PC-3 (cell line): Measurements from ENCODE around the gene GABRG3.

Source experiments
- CTCF ChIP-seq: fragments of 300-600 bp; sonication (generic); conservative IDR thresholded peaks from 2 replicates; pipeline ENCODE4 v1.5.1; 2017; ENCODE audit warnings: antibody characterized with exemption, low read depth, mild to moderate bottlenecking, low read length
- EZH2 ChIP-seq: fragments of 300-600 bp; sonication (generic); IDR thresholded peaks from one replicate; pipeline ENCODE4 v1.6.1; 2017; ENCODE audit warnings: antibody characterized with exemption, mild to moderate bottlenecking, low read length; ENCODE audit not compliant: unreplicated experiment

DNA sequence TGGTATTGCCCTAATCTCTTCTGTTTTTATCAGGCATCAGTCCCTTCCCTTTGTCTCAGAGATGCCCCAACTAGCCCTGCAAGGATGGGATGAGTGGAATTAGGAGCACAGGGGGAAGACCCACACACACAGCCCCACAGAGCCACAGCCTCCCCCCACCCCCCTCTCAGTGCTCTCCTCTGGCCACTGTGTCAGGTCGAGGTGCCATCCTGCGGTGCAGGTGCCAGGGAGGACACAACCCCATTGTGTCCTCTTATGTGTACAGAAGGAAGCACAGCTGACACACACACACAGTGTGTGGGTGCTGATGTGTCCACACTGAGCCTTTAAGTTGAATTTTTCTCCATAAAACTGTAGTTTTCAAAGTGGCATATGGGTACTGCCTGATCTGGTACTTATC, 593.7 kb downstream of the GABRG3 start:
- no peak for TF ChIP-seq CTCF
- no peak for TF ChIP-seq EZH2
